WTC11 (cell line): ENCODE data around the gene HELZ. TPM values are rescaled to one million over a fixed set of nuclear protein-coding genes. Genes with fewer than 3 reads are reported as not detected.

Source experiments
- ATAC-seq: fragments of 200-7000 bp; cut with Tn5 transposase; 2 replicates; pipeline ENCODE4 v1.10.0; 2021; ENCODE audit warnings: mild to moderate bottlenecking, moderate library complexity
- CTCF ChIA-PET: fragments of 300-600 bp; sonication (Branson Sonifier 250); formaldehyde crosslinking; loops from one replicate; lab custom pipeline; 2021; ENCODE audit warnings: antibody characterized with exemption; lab: Charles Lee
- POLR2A ChIA-PET: fragments of 350-600 bp; sonication (Branson Sonifier 250); formaldehyde crosslinking; loops from one replicate; lab custom pipeline; 2021; ENCODE audit warnings: antibody characterized with exemption; lab: Charles Lee
- DNase-seq: peaks from one replicate; pipeline ENCODE4 v3.0.0; 2021; ENCODE audit warnings: low spot score
- H3K27ac Mint-ChIP-seq: 2 replicates; pipeline ENCODE4 v1.8.0; 2021; ENCODE audit warnings: mixed read lengths
- H3K27me3 Mint-ChIP-seq: 2 replicates; pipeline ENCODE4 v1.8.0; 2021; ENCODE audit warnings: low read depth, mild to moderate bottlenecking, moderate library complexity, mixed read lengths
- H3K36me3 Mint-ChIP-seq: 2 replicates; pipeline ENCODE4 v1.8.0; 2021; ENCODE audit warnings: mixed read lengths
- H3K4me1 Mint-ChIP-seq: 2 replicates; pipeline ENCODE4 v1.8.0; 2022; ENCODE audit warnings: mixed read lengths
- H3K4me3 Mint-ChIP-seq: 2 replicates; pipeline ENCODE4 v1.8.0; 2021; ENCODE audit warnings: mild to moderate bottlenecking, moderate library complexity, mixed read lengths
- H3K9me3 Mint-ChIP-seq: 2 replicates; pipeline ENCODE4 v1.8.0; 2021; ENCODE audit warnings: mixed read lengths
- CREB1 ChIP-seq: sonication (generic); formaldehyde crosslinking; IDR thresholded peaks from 2 replicates; pipeline ENCODE4 v1.8.0; 2023; ENCODE audit warnings: mild to moderate bottlenecking, missing genetic modification reagents
- CTCF ChIP-seq: fragments of 200-600 bp; IDR thresholded peaks from 2 replicates; pipeline ENCODE4 v1.8.0; 2022; ENCODE audit warnings: antibody characterized with exemption
- E2F1 ChIP-seq: sonication (generic); formaldehyde crosslinking; IDR thresholded peaks from 2 replicates; pipeline ENCODE4 v1.8.0; 2022; ENCODE audit warnings: mild to moderate bottlenecking, missing genetic modification reagents
- ERG ChIP-seq: fragments of 250-450 bp; sonication (Bioruptor Pico); IDR thresholded peaks from 2 replicates; pipeline ENCODE4 v1.8.0; 2021; ENCODE audit warnings: mild to moderate bottlenecking
- ESRRA ChIP-seq: sonication (generic); formaldehyde crosslinking; IDR thresholded peaks from 2 replicates; pipeline ENCODE4 v1.8.1; 2022; ENCODE audit warnings: mild to moderate bottlenecking, missing genetic modification reagents, borderline replicate concordance
- FOXJ3 ChIP-seq: sonication (generic); formaldehyde crosslinking; IDR thresholded peaks from 2 replicates; pipeline ENCODE4 v1.9.0; 2021; ENCODE audit warnings: missing genetic modification reagents, mild to moderate bottlenecking, borderline replicate concordance
- FOXK1 ChIP-seq: sonication (generic); formaldehyde crosslinking; IDR thresholded peaks from 2 replicates; pipeline ENCODE4 v1.8.0; 2022; ENCODE audit warnings: mild to moderate bottlenecking, moderate library complexity, missing genetic modification reagents
- FOXP1 ChIP-seq: sonication (generic); formaldehyde crosslinking; IDR thresholded peaks from 2 replicates; pipeline ENCODE4 v1.8.0; 2022; ENCODE audit warnings: missing genetic modification reagents, mild to moderate bottlenecking, moderate library complexity, borderline replicate concordance
- GABPB1 ChIP-seq: sonication (generic); formaldehyde crosslinking; IDR thresholded peaks from 2 replicates; pipeline ENCODE4 v1.8.1; 2023; ENCODE audit warnings: mild to moderate bottlenecking, missing genetic modification reagents
- IRF1 ChIP-seq: sonication (generic); formaldehyde crosslinking; IDR thresholded peaks from 2 replicates; pipeline ENCODE4 v1.8.0; 2023; ENCODE audit warnings: missing genetic modification reagents
- MLX ChIP-seq: sonication (generic); formaldehyde crosslinking; IDR thresholded peaks from 2 replicates; pipeline ENCODE4 v1.8.1; 2023; ENCODE audit warnings: mild to moderate bottlenecking, missing genetic modification reagents, moderate library complexity
- MXD4 ChIP-seq: fragments of 250-450 bp; sonication (Bioruptor Pico); IDR thresholded peaks from 2 replicates; pipeline ENCODE4 v1.8.0; 2021; ENCODE audit warnings: mild to moderate bottlenecking, moderate library complexity, borderline replicate concordance
- MYBL2 ChIP-seq: sonication (generic); formaldehyde crosslinking; IDR thresholded peaks from 2 replicates; pipeline ENCODE4 v1.8.1; 2023; ENCODE audit warnings: mild to moderate bottlenecking, moderate library complexity, missing genetic modification reagents
- NFE2L1 ChIP-seq: sonication (generic); formaldehyde crosslinking; IDR thresholded peaks from 2 replicates; pipeline ENCODE4 v1.8.1; 2023; ENCODE audit warnings: missing genetic modification reagents
- RELA ChIP-seq: sonication (generic); formaldehyde crosslinking; IDR thresholded peaks from 2 replicates; pipeline ENCODE4 v1.8.1; 2022; ENCODE audit warnings: missing genetic modification reagents, mild to moderate bottlenecking, borderline replicate concordance
- RORB ChIP-seq: fragments of 250-450 bp; sonication (Bioruptor Pico); IDR thresholded peaks from 2 replicates; pipeline ENCODE4 v1.9.0; 2021; ENCODE audit warnings: mild to moderate bottlenecking
- SMAD4 ChIP-seq: sonication (generic); formaldehyde crosslinking; IDR thresholded peaks from 2 replicates; pipeline ENCODE4 v1.8.0; 2022; ENCODE audit warnings: mild to moderate bottlenecking, missing genetic modification reagents
- TCF7 ChIP-seq: sonication (generic); formaldehyde crosslinking; IDR thresholded peaks from 2 replicates; pipeline ENCODE4 v1.8.0; 2022; ENCODE audit warnings: mild to moderate bottlenecking, low read depth, missing genetic modification reagents, moderate library complexity
- TEAD1 ChIP-seq: sonication (generic); formaldehyde crosslinking; IDR thresholded peaks from 2 replicates; pipeline ENCODE4 v1.8.0; 2022; ENCODE audit warnings: mild to moderate bottlenecking, missing genetic modification reagents
- USF1 ChIP-seq: sonication (generic); formaldehyde crosslinking; IDR thresholded peaks from 2 replicates; pipeline ENCODE4 v1.8.0; 2022; ENCODE audit warnings: mild to moderate bottlenecking, missing genetic modification reagents
- ZNF138 ChIP-seq: sonication (generic); formaldehyde crosslinking; conservative IDR thresholded peaks from 2 replicates; pipeline ENCODE4 v1.8.1; 2022; ENCODE audit warnings: mild to moderate bottlenecking, moderate library complexity, missing genetic modification reagents
- ZNF396 ChIP-seq: fragments of 250-450 bp; sonication (Bioruptor Pico); IDR thresholded peaks from 2 replicates; pipeline ENCODE4 v1.8.0; 2021; ENCODE audit warnings: mild to moderate bottlenecking, moderate library complexity, borderline replicate concordance
- ZNF423 ChIP-seq: fragments of 250-450 bp; sonication (Bioruptor Pico); IDR thresholded peaks from 2 replicates; pipeline ENCODE4 v2.1.2; 2022; ENCODE audit warnings: mild to moderate bottlenecking, moderate library complexity
- ZNF512 ChIP-seq: sonication (generic); formaldehyde crosslinking; IDR thresholded peaks from 2 replicates; pipeline ENCODE4 v1.8.1; 2022; ENCODE audit warnings: missing genetic modification reagents, borderline replicate concordance
- ZNF671 ChIP-seq: fragments of 250-450 bp; sonication (Bioruptor Pico); IDR thresholded peaks from 2 replicates; pipeline ENCODE4 v1.8.0; 2021; ENCODE audit warnings: mild to moderate bottlenecking
- total RNA-seq: library from RNA; stranded (reverse); gene quantifications from 3 replicates; pipeline ENCODE4 v1.2.3, GENCODE V29; 2021

Gene HELZ
- total RNA-seq, 1 experiment from 2014 or later, result 49.1 TPM

- no peak for TF ChIP-seq ZNF512 (CRISPR knock-in tag)
- TF ChIP-seq TCF7 (CRISPR knock-in tag), result no peak
- no peak for TF ChIP-seq USF1 (CRISPR knock-in tag)
- TF ChIP-seq NFE2L1 (CRISPR knock-in tag), result no peak
- TF ChIP-seq CREB1 (CRISPR knock-in tag), result no peak
- TF ChIP-seq MLX, result no peak
Measured at GRCh38 chr17:67082107-67082506, 162.9 kb downstream of the HELZ start (continued).

- no peaks in the 10 kb centered on the region for H3K9me3 Mint-ChIP-seq
- H3K36me3 Mint-ChIP-seq, result peaks cover 8% of the 10 kb centered on the region
- ATAC-seq (no peak), DNase-seq (no peak)
- no peak overlapping the region for H3K4me3 Mint-ChIP-seq
- POLR2A ChIA-PET, result interaction anchor here (0.5 kb wide), 1 partner anchor 1220 kb away, joined by 3 read pairs; no protein-coding TSS in a partner anchor
- no peak for TF ChIP-seq CTCF
- no peak for TF ChIP-seq TCF7 (CRISPR knock-in tag)
- TF ChIP-seq ZNF396 (CRISPR knock-in tag), result no peak
- no peak for TF ChIP-seq IRF1 (CRISPR knock-in tag)
- TF ChIP-seq RORB (CRISPR knock-in tag), result no peak
- TF ChIP-seq MYBL2, result no peak
- no peak for TF ChIP-seq ZNF138
- TF ChIP-seq TEAD1 (CRISPR knock-in tag), result no peak
- TF ChIP-seq ZNF423, result no peak
- TF ChIP-seq MXD4 (CRISPR knock-in tag), result no peak
- no peak for TF ChIP-seq ZNF671 (CRISPR knock-in tag)
- TF ChIP-seq FOXJ3, result no peak
- no peaks in the 10 kb centered on the region for H3K27me3 Mint-ChIP-seq
- no peak overlapping the region for H3K27ac Mint-ChIP-seq
- no peaks in the 10 kb centered on the region for H3K4me1 Mint-ChIP-seq
- CTCF ChIA-PET, result interaction anchor here (0.9 to 1.8 kb wide), 2 partner anchors 64 to 77 kb away, joined by 4 to 7 read pairs; no protein-coding TSS in a partner anchor
Measured at GRCh38 chr17:67080804-67081203, 164.2 kb downstream of the HELZ start.

- Mint-ChIP-seq H3K27me3 (no peaks in the 10 kb centered on the region), H3K36me3 (no peaks in the 10 kb centered on the region), H3K4me1 (no peaks in the 10 kb centered on the region), H3K4me3 (no peak overlapping the region), H3K27ac (no peak overlapping the region), H3K9me3 (no peaks in the 10 kb centered on the region)
- ChIA-PET POLR2A (no interaction called here), CTCF (interaction anchor here (1.3 kb wide), 1 partner anchor 63 kb away, joined by 5 read pairs; no protein-coding TSS in a partner anchor)
- ATAC-seq, result no peak
- DNase-seq, result no peak
- no peak for TF ChIP-seq FOXK1 (CRISPR knock-in tag)
- no peak for TF ChIP-seq E2F1 (CRISPR knock-in tag)
- no peak for TF ChIP-seq SMAD4 (CRISPR knock-in tag)
- no peak for TF ChIP-seq ZNF512 (CRISPR knock-in tag)
- TF ChIP-seq GABPB1 (CRISPR knock-in tag), result no peak
- TF ChIP-seq ESRRA, result no peak
- TF ChIP-seq FOXP1 (CRISPR knock-in tag), result no peak
- TF ChIP-seq RELA (CRISPR knock-in tag), result no peak
- TF ChIP-seq ERG, result no peak
Measured at GRCh38 chr17:67079491-67079890, 165.5 kb downstream of the HELZ start.
